ENCODE data around the gene PDE8A. TPM values are rescaled to one million over a fixed set of nuclear protein-coding genes. Genes with fewer than 3 reads are reported as not detected.

PDE8A gene
- total RNA-seq, 2 donors from 2014 or later, result 34.2 to 50.1 TPM

GRCh38 chr15:85162237-85162636 lies 180.6 kb downstream of the PDE8A start:
- TF ChIP-seq CTCF (IDR thresholded peaks at IDR 0.05), result no peak
- H3K4me1 ChIP-seq, result no peaks in the 10 kb centered on the region
- H3K27ac ChIP-seq, result no peak overlapping the region
- WGBS, 2 donors, result 78 to 100% methylated on average over 1 of the region's 1 CpG
- no peaks in the 10 kb centered on the region for H3K27me3 ChIP-seq
- no peak for DNase-seq
- H3K9me3 ChIP-seq, result no peaks in the 10 kb centered on the region
- no peaks in the 10 kb centered on the region for H3K36me3 ChIP-seq (replicated peaks in 1 of 2; ENCODE audit: insufficient read depth in 1 of 2, low read depth in 2 of 2)
- no peak for ATAC-seq
- intact Hi-C loops (cut with DNase I), result no loop called here
- H3K4me3 ChIP-seq, result no peak overlapping the region

- no peaks in the 10 kb centered on the region for H3K9me3 ChIP-seq
- no peaks in the 10 kb centered on the region for H3K36me3 ChIP-seq (replicated peaks in 1 of 2; ENCODE audit: insufficient read depth in 1 of 2, low read depth in 2 of 2)
- peaks cover 4% of the 10 kb centered on the region for H3K4me1 ChIP-seq
- no peak overlapping the region for H3K4me3 ChIP-seq
- intact Hi-C loops (cut with DNase I), result no loop called here
- WGBS, 2 donors, result 49 to 51% methylated on average over 7 of the region's 7 CpGs
- TF ChIP-seq POLR2A (IDR thresholded peaks at IDR 0.05) (no peak), CTCF (IDR thresholded peaks at IDR 0.05) (no peak)
- no peak overlapping the region for H3K27ac ChIP-seq
- no peaks in the 10 kb centered on the region for H3K27me3 ChIP-seq
- DNase-seq, result no peak
- no peak for ATAC-seq
These were observed 183.3 kb downstream of the PDE8A start for GRCh38 chr15:85164841-85165466.

GRCh38 chr15:85167568-85167967 lies 185.9 kb downstream of the PDE8A start:
- no peak for ATAC-seq

GRCh38 chr15:85168642-85169173 lies 187.1 kb downstream of the PDE8A start:
- ATAC-seq (peak; percentile 95), DNase-seq (peak; percentile 74 to 90 (median 80))
- H3K27ac ChIP-seq, result no peak overlapping the region
- H3K4me3 ChIP-seq, result peak overlapping the region in 1 of 2 donors; percentile 16
- intact Hi-C loops (cut with DNase I), result no loop called here
- H3K36me3 ChIP-seq (replicated peaks in 1 of 2; ENCODE audit: insufficient read depth in 1 of 2, low read depth in 2 of 2), result no peaks in the 10 kb centered on the region
- WGBS, 2 donors, result 6 to 7% methylated on average over 12 to 20 of the region's 20 CpGs
- no peaks in the 10 kb centered on the region for H3K27me3 ChIP-seq
- peaks cover 4% of the 10 kb centered on the region for H3K4me1 ChIP-seq
- H3K9me3 ChIP-seq, result no peaks in the 10 kb centered on the region
- TF ChIP-seq POLR2A (IDR thresholded peaks at IDR 0.05) (no peak), CTCF (IDR thresholded peaks at IDR 0.05) (peak; percentile 20 to 61 (median 51))

More at GRCh38 chr15:85167568-85167967, 185.9 kb downstream of the PDE8A start:
- Histone ChIP-seq H3K27me3 (no peaks in the 10 kb centered on the region), H3K9me3 (no peaks in the 10 kb centered on the region), H3K4me1 (peaks cover 4% of the 10 kb centered on the region), H3K27ac (no peak overlapping the region), H3K4me3 (no peak overlapping the region), H3K36me3 (replicated peaks in 1 of 2; ENCODE audit: insufficient read depth in 1 of 2, low read depth in 2 of 2) (no peaks in the 10 kb centered on the region)
- intact Hi-C loops (cut with DNase I), result no loop called here
- 64 to 75% methylated on average over 4 of the region's 4 CpGs for WGBS, 2 donors
- no peak for TF ChIP-seq POLR2A (IDR thresholded peaks at IDR 0.05)
- TF ChIP-seq CTCF (IDR thresholded peaks at IDR 0.05), result no peak
- no peak for DNase-seq

GRCh38 chr15:85171736-85172135 lies 190.1 kb downstream of the PDE8A start:
- TF ChIP-seq CTCF (IDR thresholded peaks at IDR 0.05) (no peak), POLR2A (IDR thresholded peaks at IDR 0.05) (no peak)
- no peak for ATAC-seq
- Histone ChIP-seq H3K4me3 (no peak overlapping the region), H3K27ac (no peak overlapping the region), H3K27me3 (no peaks in the 10 kb centered on the region), H3K36me3 (replicated peaks in 1 of 2; ENCODE audit: insufficient read depth in 1 of 2, low read depth in 2 of 2) (no peaks in the 10 kb centered on the region), H3K4me1 (peaks cover 4% of the 10 kb centered on the region), H3K9me3 (no peaks in the 10 kb centered on the region)
- intact Hi-C loops (cut with DNase I), result no loop called here
- no peak for DNase-seq
- WGBS, 2 donors, result 79 to 82% methylated on average over 4 of the region's 4 CpGs
